HCT116 (cell line): ENCODE data around the gene TACC2. TPM values are rescaled to one million over a fixed set of nuclear protein-coding genes. Genes with fewer than 3 reads are reported as not detected.

ENCODE experiments used
- ATAC-seq: fragments of 200-7000 bp; cut with Tn5 transposase; 2 replicates; pipeline ENCODE4 v1.9.1; 2020; ENCODE audit warnings: mild to moderate bottlenecking, moderate library complexity
- BruUV-seq: library from RNA; stranded (reverse); fragments of 400-500 nt; replicated peaks from 2 replicates; lab custom pipeline; 2021; lab: Mats Ljungman, UMichigan
- CTCF ChIA-PET: fragments of 300-600 bp; sonication (Branson Sonifier 250); formaldehyde crosslinking; loops from one replicate; lab custom pipeline; 2021; ENCODE audit warnings: antibody characterized with exemption; lab: Charles Lee
- POLR2A ChIA-PET: fragments of 300-600, 350-600 bp; sonication (Branson Sonifier 250); formaldehyde crosslinking; loops from one replicate; lab custom pipeline; 2021; ENCODE audit warnings: antibody characterized with exemption; lab: Charles Lee
- RAD21 ChIA-PET, 2 experiments: fragments of 300-600 bp; sonication (Branson Sonifier 250); formaldehyde crosslinking; loops; one replicate each; lab custom pipeline; 2023; ENCODE audit warnings: low total read pairs in 2 of 2; ENCODE audit not compliant: uncharacterized antibody in 2 of 2, unreplicated experiment in 2 of 2, low non-redundant PET in 1 of 2; lab: Charles Lee
- DNase-seq: peaks from one replicate; pipeline ENCODE4 v3.0.0-alpha.2; 2010; ENCODE audit warnings: low read depth, low spot score
- H2AFZ ChIP-seq: fragments of 200-600 bp; shearing (Covaris generic), sonication (generic); 2 replicates; pipeline ENCODE4 v1.6.1; 2017; ENCODE audit warnings: low read depth, mixed run types, mixed read lengths, antibody characterized with exemption, low read length; ENCODE audit not compliant: poor library complexity, severe bottlenecking
- H3K27ac ChIP-seq: 2 replicates; pipeline ENCODE4 v1.5.1; 2012; ENCODE audit warnings: low read depth, low read length
- H3K27me3 ChIP-seq: fragments of 200-600 bp; sonication (generic); 2 replicates; pipeline ENCODE4 v1.6.1; 2016; ENCODE audit warnings: mixed run types, low read length, mixed read lengths; ENCODE audit not compliant: insufficient read depth
- H3K36me3 ChIP-seq, 2 experiments: fragments of 200-500 bp in 1 of 2; fragments of 200-600 bp in 1 of 2; sonication (Bioruptor generic) in 1 of 2; sonication (generic) in 1 of 2; 2 replicates each; pipeline versions ENCODE4 v1.5.1 to v1.6.1; 2014 to 2016; ENCODE audit warnings: low read length in 2 of 2, inconsistent platforms in 1 of 2, mixed read lengths in 1 of 2, mixed run types in 1 of 2; ENCODE audit not compliant: insufficient read depth in 2 of 2, control insufficient read depth in 1 of 2
- H3K4me1 ChIP-seq, 2 experiments: fragments of 200-600 bp in 1 of 2; sonication (generic) in 1 of 2; 2 replicates each; pipeline versions ENCODE4 v1.5.1 to v1.6.1; 2012 to 2017; ENCODE audit warnings: low read length in 2 of 2, inconsistent platforms in 1 of 2, mild to moderate bottlenecking in 1 of 2, mixed read lengths in 1 of 2, mixed run types in 1 of 2, moderate library complexity in 1 of 2; ENCODE audit not compliant: insufficient read depth in 2 of 2, control insufficient read depth in 1 of 2
- H3K4me2 ChIP-seq: fragments of 200-600 bp; sonication (generic); 2 replicates; pipeline ENCODE4 v1.6.1; 2017; ENCODE audit warnings: mixed run types, low read length, mixed read lengths
- H3K4me3 ChIP-seq, 2 experiments: fragments of 200-600 bp in 1 of 2; sonication (generic) in 1 of 2; replicated peaks in 1 of 2; 2 replicates each; pipeline ENCODE4 v1.5.1; 2011 to 2016; ENCODE audit warnings: low read length in 2 of 2, control low read depth in 1 of 2, low read depth in 1 of 2, mild to moderate bottlenecking in 1 of 2, mixed read lengths in 1 of 2, mixed run types in 1 of 2
- H3K79me2 ChIP-seq: fragments of 200-600 bp; sonication (generic); 2 replicates; pipeline ENCODE4 v1.6.1; 2017; ENCODE audit warnings: mild to moderate bottlenecking, mixed run types, low read length, moderate library complexity, mixed read lengths; ENCODE audit not compliant: insufficient read depth
- H3K9ac ChIP-seq: fragments of 200-600 bp; sonication (generic); 2 replicates; pipeline ENCODE4 v1.6.1; 2016; ENCODE audit warnings: low read length, mixed read lengths
- H3K9me2 ChIP-seq: fragments of 200-600 bp; sonication (generic), shearing (Covaris generic); 2 replicates; pipeline ENCODE4 v1.6.1; 2017; ENCODE audit warnings: mixed run types, mild to moderate bottlenecking, moderate library complexity; ENCODE audit not compliant: insufficient read depth
- H3K9me3 ChIP-seq, 2 experiments: fragments of 200-500 bp in 1 of 2; fragments of 200-600 bp in 1 of 2; sonication (Bioruptor generic) in 1 of 2; sonication (generic) in 1 of 2; 2 replicates each; pipeline ENCODE4 v1.6.1; 2014 to 2017; ENCODE audit warnings: low read length in 2 of 2, mixed read lengths in 2 of 2, inconsistent platforms in 1 of 2, low read depth in 1 of 2, mild to moderate bottlenecking in 1 of 2, mixed run types in 1 of 2, moderate library complexity in 1 of 2; ENCODE audit not compliant: control insufficient read depth in 1 of 2, insufficient read depth in 1 of 2
- H4K20me1 ChIP-seq: fragments of 200-600 bp; sonication (generic), shearing (Covaris generic); 2 replicates; pipeline ENCODE4 v1.6.1; 2017; ENCODE audit warnings: mixed run types, mild to moderate bottlenecking, moderate library complexity; ENCODE audit not compliant: insufficient read depth
- CBX3 ChIP-seq: IDR thresholded peaks from 2 replicates; pipeline ENCODE4 v1.6.1; 2012; ENCODE audit warnings: low read depth
- ELF1 ChIP-seq: IDR thresholded peaks from 2 replicates; pipeline ENCODE4 v1.6.1; 2012; ENCODE audit warnings: low read depth, borderline replicate concordance
- JUND ChIP-seq: IDR thresholded peaks from 2 replicates; pipeline ENCODE4 v1.6.1; 2012
- POLR2A ChIP-seq: IDR thresholded peaks from 2 replicates; pipeline ENCODE4 v1.7.0; 2011; ENCODE audit warnings: borderline replicate concordance; ENCODE audit not compliant: insufficient read depth, insufficient read length; ENCODE audit errors: extremely low read depth
- RAD21 ChIP-seq: IDR thresholded peaks from 2 replicates; pipeline ENCODE4 v1.6.1; 2012; ENCODE audit warnings: low read depth, mild to moderate bottlenecking
- SIN3A ChIP-seq: IDR thresholded peaks from 2 replicates; pipeline ENCODE4 v1.6.1; 2012; ENCODE audit warnings: low read depth
- TCF7L2 ChIP-seq: IDR thresholded peaks from 2 replicates; pipeline ENCODE4 v1.7.0; 2011; ENCODE audit warnings: borderline replicate concordance, inconsistent platforms; ENCODE audit not compliant: insufficient read depth, insufficient read length; ENCODE audit errors: extremely low read depth
- ZNF274 ChIP-seq: fragments of 200-500 bp; sonication (Bioruptor generic); IDR thresholded peaks from 2 replicates; pipeline ENCODE4 v1.6.1; 2014; ENCODE audit warnings: mild to moderate bottlenecking, low read depth, low read length, inconsistent platforms
- intact Hi-C: fragments of 100-400 bp; cut with micrococcal nuclease; formaldehyde crosslinking; loops from 2 replicates; pipeline ENCODE4 v1.10.0; 2022
- total RNA-seq: library from RNA; stranded (reverse); gene quantifications from one replicate; pipeline ENCODE4 v1.2.1, GENCODE V29; 2021; ENCODE audit not compliant: unreplicated experiment
- TF ChIP-seq, protein P1 (sequence below): IDR thresholded peaks from 2 replicates; pipeline ENCODE4 v1.6.1; 2011; ENCODE audit warnings: mild to moderate bottlenecking, low read length, moderate library complexity; ENCODE audit not compliant: insufficient replicate concordance; ENCODE audit errors: extremely low read depth
- TF ChIP-seq, protein P2 (sequence below): IDR thresholded peaks from 2 replicates; pipeline ENCODE4 v1.6.1; 2012
- TF ChIP-seq, protein P3 (sequence below): IDR thresholded peaks from 2 replicates; pipeline ENCODE4 v1.6.1; 2012

Gene TACC2
- total RNA-seq, 1 experiment from 2014 or later, result 38.6 TPM

DNA sequence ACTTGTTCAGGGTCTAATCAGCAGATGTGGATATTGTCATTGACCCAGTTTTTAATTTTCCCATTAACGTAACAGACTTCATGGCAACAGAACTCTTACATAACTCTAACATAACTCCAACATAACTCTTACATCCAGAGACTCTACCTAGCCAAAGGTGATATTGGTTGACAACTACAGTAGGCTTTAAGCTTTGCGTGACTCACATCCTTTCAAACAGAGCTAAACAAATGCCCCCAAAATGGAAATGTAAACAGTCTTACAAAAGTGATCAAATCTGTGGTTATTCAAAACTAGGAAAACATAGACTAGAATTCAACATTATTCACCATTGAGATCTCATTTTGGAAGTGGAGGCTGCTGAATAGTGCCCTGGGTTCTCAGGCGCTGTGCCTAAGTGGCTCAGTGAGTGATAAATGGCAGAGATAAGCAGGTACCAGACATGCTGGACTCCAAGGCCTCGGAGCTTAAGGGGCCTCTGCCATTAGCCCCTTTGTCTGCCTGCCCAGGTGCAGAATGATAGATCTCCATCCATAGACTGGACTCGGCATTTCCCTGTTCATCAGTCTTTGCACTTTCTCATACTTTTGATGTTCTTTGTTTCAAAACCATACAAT is 247.8 kb downstream of the TACC2 start:
- CTCF ChIA-PET, result no interaction called here
- H3K27ac ChIP-seq, result no peak overlapping the region

More for the DNA sequence above, 247.8 kb downstream of the TACC2 start:
- Histone ChIP-seq H3K27me3 (no peaks in the 10 kb centered on the region), H3K4me2 (no peak overlapping the region), H3K36me3 (peaks cover 0 to 5% of the 10 kb centered on the region in 2 experiments; a peak in 1 of 4 replicates), H3K9me2 (no peaks in the 10 kb centered on the region), H3K9me3 (no peaks in the 10 kb centered on the region), H3K4me1 (no peaks in the 10 kb centered on the region), H2AFZ (no peak overlapping the region), H3K79me2 (no peaks in the 10 kb centered on the region), H3K4me3 (no peak overlapping the region), H3K9ac (no peak overlapping the region), H4K20me1 (no peaks in the 10 kb centered on the region)
- BruUV-seq, result no TSS peak
- no peak for DNase-seq
- RAD21 ChIA-PET, result no interaction called here
- intact Hi-C loops, result no loop called here
- POLR2A ChIA-PET, result no interaction called here
- no peak for ATAC-seq
- no peak for TF ChIP-seq POLR2A
- TF ChIP-seq ELF1, result no peak
- TF ChIP-seq, protein P1, sequence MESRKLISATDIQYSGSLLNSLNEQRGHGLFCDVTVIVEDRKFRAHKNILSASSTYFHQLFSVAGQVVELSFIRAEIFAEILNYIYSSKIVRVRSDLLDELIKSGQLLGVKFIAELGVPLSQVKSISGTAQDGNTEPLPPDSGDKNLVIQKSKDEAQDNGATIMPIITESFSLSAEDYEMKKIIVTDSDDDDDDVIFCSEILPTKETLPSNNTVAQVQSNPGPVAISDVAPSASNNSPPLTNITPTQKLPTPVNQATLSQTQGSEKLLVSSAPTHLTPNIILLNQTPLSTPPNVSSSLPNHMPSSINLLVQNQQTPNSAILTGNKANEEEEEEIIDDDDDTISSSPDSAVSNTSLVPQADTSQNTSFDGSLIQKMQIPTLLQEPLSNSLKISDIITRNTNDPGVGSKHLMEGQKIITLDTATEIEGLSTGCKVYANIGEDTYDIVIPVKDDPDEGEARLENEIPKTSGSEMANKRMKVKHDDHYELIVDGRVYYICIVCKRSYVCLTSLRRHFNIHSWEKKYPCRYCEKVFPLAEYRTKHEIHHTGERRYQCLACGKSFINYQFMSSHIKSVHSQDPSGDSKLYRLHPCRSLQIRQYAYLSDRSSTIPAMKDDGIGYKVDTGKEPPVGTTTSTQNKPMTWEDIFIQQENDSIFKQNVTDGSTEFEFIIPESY, result no peak
- TF ChIP-seq SIN3A, result no peak
- TF ChIP-seq, protein P2, sequence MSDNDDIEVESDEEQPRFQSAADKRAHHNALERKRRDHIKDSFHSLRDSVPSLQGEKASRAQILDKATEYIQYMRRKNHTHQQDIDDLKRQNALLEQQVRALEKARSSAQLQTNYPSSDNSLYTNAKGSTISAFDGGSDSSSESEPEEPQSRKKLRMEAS, result no peak
- no peak for TF ChIP-seq ZNF274
- no peak for TF ChIP-seq TCF7L2
- TF ChIP-seq JUND, result no peak
- no peak for TF ChIP-seq CBX3
- no peak for TF ChIP-seq RAD21
- TF ChIP-seq, protein P3, sequence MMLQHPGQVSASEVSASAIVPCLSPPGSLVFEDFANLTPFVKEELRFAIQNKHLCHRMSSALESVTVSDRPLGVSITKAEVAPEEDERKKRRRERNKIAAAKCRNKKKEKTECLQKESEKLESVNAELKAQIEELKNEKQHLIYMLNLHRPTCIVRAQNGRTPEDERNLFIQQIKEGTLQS, result no peak
